Sigmoid colon (tissue), 7 donors: ENCODE data around the gene EPHB1. TPM values are rescaled to one million over a fixed set of nuclear protein-coding genes. Genes with fewer than 3 reads are reported as not detected.

Experiments
- DNase-seq: peaks from one replicate; pipeline ENCODE4 v3.0.0-alpha.2; 2019
- H3K27ac ChIP-seq, 4 donors: fragments of 200-600 bp; sonication (generic); one replicate each; pipeline ENCODE4 v1.5.1; 2016 to 2019; ENCODE audit warnings: mild to moderate bottlenecking in 1 of 4
- H3K27me3 ChIP-seq, 3 donors: fragments of 200-600 bp; sonication (generic); one replicate each; pipeline ENCODE4 v1.5.1; 2019; ENCODE audit warnings: mild to moderate bottlenecking in 1 of 3
- H3K36me3 ChIP-seq, 4 donors: fragments of 200-600 bp; sonication (generic); one replicate each; pipeline ENCODE4 v1.5.1; 2016 to 2019
- H3K4me1 ChIP-seq, 4 donors: fragments of 200-600 bp; sonication (generic); one replicate each; pipeline ENCODE4 v1.5.1; 2017 to 2019
- H3K4me3 ChIP-seq, 4 donors: fragments of 200-600 bp; sonication (generic); one replicate each; pipeline ENCODE4 v1.5.1; 2017 to 2019; ENCODE audit warnings: mild to moderate bottlenecking in 2 of 4, moderate library complexity in 1 of 4
- H3K9me3 ChIP-seq, 4 donors: fragments of 200-600 bp in 3 of 4; sonication (generic) in 3 of 4; one replicate each; pipeline versions ENCODE4 v1.5.1 to v1.6.1; 2013 to 2019
- CTCF ChIP-seq, 4 experiments: fragments of 450-650 bp in 3 of 4; fragments of 200-600 bp in 1 of 4; IDR thresholded peaks; one replicate each; pipeline ENCODE4 v1.5.1; 2016 to 2019; ENCODE audit warnings: antibody characterized with exemption in 4 of 4, mild to moderate bottlenecking in 3 of 4, moderate library complexity in 2 of 4
- EP300 ChIP-seq, 4 donors: sonication (generic); formaldehyde crosslinking; IDR thresholded peaks; one replicate each; pipeline ENCODE4 v1.6.1; 2017; ENCODE audit warnings: antibody characterized with exemption in 4 of 4
- POLR2A ChIP-seq, 2 donors: fragments of 450-650 bp; IDR thresholded peaks; one replicate each; pipeline ENCODE4 v1.6.1; 2016; ENCODE audit warnings: antibody characterized with exemption in 2 of 2, mild to moderate bottlenecking in 2 of 2, moderate library complexity in 2 of 2
- POLR2AphosphoS5 ChIP-seq, 4 donors: sonication (generic); formaldehyde crosslinking; IDR thresholded peaks; one replicate each; pipeline ENCODE4 v1.6.1; 2017; ENCODE audit warnings: antibody characterized with exemption in 4 of 4
- WGBS, 2 donors: extraction: QIAGEN DNeasy Blood & Tissue Kit; methylation state at CpG; one replicate each; pipeline ENCODE4 v1.1.7; 2013; 5-methylcytosine and 5-hydroxymethylcytosine counted together
- intact Hi-C: fragments of 100-400 bp; cut with DNase I; formaldehyde crosslinking; loops from one replicate; pipeline ENCODE4 v1.15.1; 2023
- polyA plus RNA-seq, 3 donors: library from polyadenylated mRNA; stranded (reverse); fragments of 200-250 nt; gene quantifications; one replicate each; pipeline ENCODE4 v1.2.3, GENCODE V29; 2013
- total RNA-seq, 4 donors: library from RNA; depleted of rRNA; stranded (reverse); fragments of >200 nt; gene quantifications; one replicate each; pipeline ENCODE4 v1.1.0, GENCODE V29; 2016
- donor health status: healthy with polysubstance abuse.
- donor health status: Bipolar disorder and iron deficiency.
- donor health status: healthy.

The EPHB1 gene
- total and polyA plus RNA-seq, 7 donors = 0.29 to 17.3 (median 3.6) TPM; not detected in 2

GRCh38 chr3:134892761-134893160 is 97.7 kb downstream of the EPHB1 start:
- H3K36me3 ChIP-seq = no peaks in the 10 kb centered on the region
- no peak overlapping the region for H3K4me3 ChIP-seq
- H3K9me3 ChIP-seq = no peaks in the 10 kb centered on the region
- H3K27me3 ChIP-seq = no peaks in the 10 kb centered on the region
- intact Hi-C loops = no loop called here
- TF ChIP-seq EP300 (IDR thresholded peaks at IDR 0.05) (no peak), POLR2A (IDR thresholded peaks at IDR 0.05) (no peak), POLR2AphosphoS5 (IDR thresholded peaks at IDR 0.05) (no peak), CTCF (IDR thresholded peaks at IDR 0.05) (no peak)
- no peak for DNase-seq
- H3K4me1 ChIP-seq = peaks cover 0 to 3% (median 0%) of the 10 kb centered on the region in 4 donors
- H3K27ac ChIP-seq = no peak overlapping the region
- WGBS, 2 donors = 42 to 65% methylated on average over 5 of the region's 5 CpGs

- Histone ChIP-seq H3K36me3 (no peaks in the 10 kb centered on the region), H3K4me1 (peaks cover 0 to 3% (median 0%) of the 10 kb centered on the region in 4 donors), H3K9me3 (no peaks in the 10 kb centered on the region), H3K27ac (no peak overlapping the region), H3K4me3 (no peak overlapping the region), H3K27me3 (no peaks in the 10 kb centered on the region)
- TF ChIP-seq POLR2A (IDR thresholded peaks at IDR 0.05) (no peak), POLR2AphosphoS5 (IDR thresholded peaks at IDR 0.05) (no peak), CTCF (IDR thresholded peaks at IDR 0.05) (no peak), EP300 (IDR thresholded peaks at IDR 0.05) (no peak)
- no peak for DNase-seq
- WGBS, 2 donors = 73 to 78% methylated on average over 4 of the region's 4 CpGs
- intact Hi-C loops = no loop called here
Observed at GRCh38 chr3:134894533-134894932, 99.5 kb downstream of the EPHB1 start.

- TF ChIP-seq CTCF (IDR thresholded peaks at IDR 0.05) = no peak
- no peak for TF ChIP-seq POLR2AphosphoS5 (IDR thresholded peaks at IDR 0.05)
- no peak for TF ChIP-seq EP300 (IDR thresholded peaks at IDR 0.05)
- TF ChIP-seq POLR2A (IDR thresholded peaks at IDR 0.05) = no peak
- H3K9me3 ChIP-seq = no peaks in the 10 kb centered on the region
- no peak for DNase-seq
- 79 to 83% methylated on average over 2 of the region's 2 CpGs for WGBS, 2 donors
- no peak overlapping the region for H3K27ac ChIP-seq
- H3K27me3 ChIP-seq = no peaks in the 10 kb centered on the region
- no peaks in the 10 kb centered on the region for H3K36me3 ChIP-seq
- no peak overlapping the region for H3K4me3 ChIP-seq
- intact Hi-C loops = no loop called here
- peaks cover 0 to 1% (median 0%) of the 10 kb centered on the region in 4 donors for H3K4me1 ChIP-seq
Observed at GRCh38 chr3:134895181-134895580, 100.1 kb downstream of the EPHB1 start.

GRCh38 chr3:134896141-134896540 is 101.1 kb downstream of the EPHB1 start:
- no peaks in the 10 kb centered on the region for H3K36me3 ChIP-seq
- H3K4me1 ChIP-seq = peaks cover 0 to under 1% (median 0%) of the 10 kb centered on the region in 4 donors
- no peaks in the 10 kb centered on the region for H3K27me3 ChIP-seq
- H3K27ac ChIP-seq = no peak overlapping the region
- WGBS, 2 donors = 91 to 93% methylated on average over 5 of the region's 5 CpGs
- intact Hi-C loops = no loop called here
- TF ChIP-seq POLR2AphosphoS5 (IDR thresholded peaks at IDR 0.05) = no peak
- no peak for TF ChIP-seq EP300 (IDR thresholded peaks at IDR 0.05)
- no peak for TF ChIP-seq CTCF (IDR thresholded peaks at IDR 0.05)
- TF ChIP-seq POLR2A (IDR thresholded peaks at IDR 0.05) = no peak
- no peak for DNase-seq
- no peak overlapping the region for H3K4me3 ChIP-seq
- no peaks in the 10 kb centered on the region for H3K9me3 ChIP-seq

GRCh38 chr3:134896696-134897095 is 101.6 kb downstream of the EPHB1 start:
- Histone ChIP-seq H3K4me1 (peaks cover 0 to 6% (median 0%) of the 10 kb centered on the region in 4 donors), H3K36me3 (no peaks in the 10 kb centered on the region), H3K27ac (no peak overlapping the region), H3K27me3 (no peaks in the 10 kb centered on the region), H3K4me3 (no peak overlapping the region), H3K9me3 (no peaks in the 10 kb centered on the region)
- TF ChIP-seq EP300 (IDR thresholded peaks at IDR 0.05) = no peak
- TF ChIP-seq CTCF (IDR thresholded peaks at IDR 0.05) = no peak
- TF ChIP-seq POLR2AphosphoS5 (IDR thresholded peaks at IDR 0.05) = no peak
- no peak for TF ChIP-seq POLR2A (IDR thresholded peaks at IDR 0.05)
- WGBS, 2 donors = 95 to 96% methylated on average over 8 of the region's 8 CpGs
- DNase-seq = no peak
- intact Hi-C loops = no loop called here
